B cell (primary cell): ENCODE measurements around the gene CLDN25. TPM values are rescaled to one million over a fixed set of nuclear protein-coding genes. Genes with fewer than 3 reads are reported as not detected.

Experiments used
- ATAC-seq: fragments of 200-7000 bp; cut with Tn5 transposase; one replicate; pipeline ENCODE4 v1.10.0; 2021; ENCODE audit warnings: low read depth, mild to moderate bottlenecking, moderate number of reproducible peaks, moderate library complexity
- CTCF ChIA-PET: fragments of 350-600 bp; sonication (Branson Sonifier 250); formaldehyde crosslinking; loops from one replicate; lab custom pipeline; 2021; ENCODE audit warnings: antibody characterized with exemption, inconsistent platforms; lab: Charles Lee
- POLR2A ChIA-PET: fragments of 350-600 bp; sonication (Branson Sonifier 250); formaldehyde crosslinking; loops from one replicate; lab custom pipeline; 2021; ENCODE audit warnings: antibody characterized with exemption; lab: Charles Lee
- DNase-seq: peaks from one replicate; pipeline ENCODE4 v3.0.0; 2013
- H2AFZ ChIP-seq: 2 replicates; pipeline ENCODE4 v1.6.1; 2012; ENCODE audit warnings: mild to moderate bottlenecking, low read depth, low read length; ENCODE audit not compliant: insufficient read depth, poor library complexity, severe bottlenecking
- H3K27ac ChIP-seq, 2 donors: 1 replicate in 1 of 2; 2 replicates in 1 of 2; pipeline ENCODE4 v1.5.1; 2012 to 2013; ENCODE audit warnings: low read length in 2 of 2, mild to moderate bottlenecking in 2 of 2, moderate library complexity in 1 of 2
- H3K27me3 ChIP-seq, 4 experiments: fragments of 200-600 bp in 1 of 4; sonication (generic) in 1 of 4; replicated peaks in 1 of 4; 1 replicate in 2 of 4; 2 replicates in 2 of 4; pipeline versions ENCODE4 v1.6.1 to v1.7.0; 2013 to 2016; ENCODE audit warnings: low read length in 3 of 4, mild to moderate bottlenecking in 2 of 4, mixed read lengths in 1 of 4, moderate library complexity in 1 of 4; ENCODE audit not compliant: insufficient read depth in 4 of 4, control insufficient read depth in 3 of 4; ENCODE audit errors: control extremely low read depth in 1 of 4
- H3K36me3 ChIP-seq, 2 experiments: replicated peaks in 1 of 2; 1 replicate in 1 of 2; 2 replicates in 1 of 2; pipeline versions ENCODE4 v1.6.1 to v1.7.1; 2013; ENCODE audit warnings: low read length in 1 of 2; ENCODE audit not compliant: insufficient read depth in 2 of 2, control insufficient read depth in 1 of 2; ENCODE audit errors: control extremely low read depth in 1 of 2, extremely low read depth in 1 of 2
- H3K4me1 ChIP-seq, 2 donors: fragments of 200-600 bp in 1 of 2; sonication (generic) in 1 of 2; 1 replicate in 1 of 2; 2 replicates in 1 of 2; pipeline versions ENCODE4 v1.5.1 to v1.6.1; 2013 to 2017; ENCODE audit warnings: low read length in 2 of 2; ENCODE audit not compliant: control insufficient read depth in 2 of 2, insufficient read depth in 2 of 2
- H3K4me2 ChIP-seq: replicated peaks from 2 replicates; pipeline ENCODE3; 2012; ENCODE audit warnings: mild to moderate bottlenecking, low read depth, low read length; ENCODE audit not compliant: poor library complexity, severe bottlenecking
- H3K4me3 ChIP-seq, 5 experiments: fragments of 200-600 bp in 1 of 5; sonication (generic) in 1 of 5; 1 replicate in 3 of 5; 2 replicates in 2 of 5; pipeline versions ENCODE4 v1.5.1 to v1.7.0; 2011 to 2016; ENCODE audit warnings: low read length in 4 of 5, mild to moderate bottlenecking in 4 of 5, low read depth in 2 of 5, control low read depth in 1 of 5, moderate library complexity in 1 of 5; ENCODE audit not compliant: insufficient read depth in 1 of 5; ENCODE audit errors: control extremely low read depth in 1 of 5, extremely low read depth in 1 of 5
- H3K79me2 ChIP-seq: fragments of 200-600 bp; sonication (generic); one replicate; pipeline ENCODE4 v1.6.0; 2016; ENCODE audit warnings: low read length; ENCODE audit not compliant: control insufficient read depth, insufficient read depth
- H3K9ac ChIP-seq: fragments of 200-600 bp; sonication (generic); 2 replicates; pipeline ENCODE4 v1.6.1; 2017; ENCODE audit warnings: mild to moderate bottlenecking, low read length, moderate library complexity
- H3K9me3 ChIP-seq, 3 donors: one replicate each; pipeline versions ENCODE4 v1.6.1 to v1.7.1; 2013; ENCODE audit warnings: low read length in 2 of 3; ENCODE audit not compliant: control insufficient read depth in 2 of 3, insufficient read depth in 1 of 3; ENCODE audit errors: control extremely low read depth in 1 of 3
- H4K20me1 ChIP-seq: 2 replicates; pipeline ENCODE4 v1.6.0; 2012; ENCODE audit warnings: mild to moderate bottlenecking, low read length; ENCODE audit not compliant: insufficient read depth, control insufficient read depth, poor library complexity, severe bottlenecking
- H3K27ac Mint-ChIP-seq: one replicate; pipeline ENCODE4 v1.8.0; 2021; ENCODE audit warnings: mixed read lengths
- H3K27me3 Mint-ChIP-seq: one replicate; pipeline ENCODE4 v1.8.0; 2021; ENCODE audit warnings: mixed read lengths
- H3K4me1 Mint-ChIP-seq: one replicate; pipeline ENCODE4 v1.8.0; 2021; ENCODE audit warnings: mixed read lengths
- H3K4me3 Mint-ChIP-seq: one replicate; pipeline ENCODE4 v1.8.0; 2021; ENCODE audit warnings: mixed read lengths
- H3K9me3 Mint-ChIP-seq: one replicate; pipeline ENCODE4 v1.8.0; 2022; ENCODE audit warnings: mixed read lengths; ENCODE audit not compliant: insufficient read depth
- CTCF ChIP-seq: fragments of 200-600 bp; IDR thresholded peaks from one replicate; pipeline ENCODE4 v1.8.0; 2022; ENCODE audit warnings: antibody characterized with exemption, mild to moderate bottlenecking
- EZH2 ChIP-seq: IDR thresholded peaks from 2 replicates; pipeline ENCODE4 v1.6.1; 2012; ENCODE audit warnings: borderline replicate concordance, low read depth, mild to moderate bottlenecking, moderate library complexity, low read length; ENCODE audit not compliant: insufficient read depth, poor library complexity, severe bottlenecking
- WGBS: methylation state at CpG from one replicate; pipeline ENCODE4 v1.1.5; 2013; ENCODE audit warnings: missing lambda C conversion rate; ENCODE audit not compliant: insufficient coverage; 5-methylcytosine and 5-hydroxymethylcytosine counted together
- intact Hi-C: fragments of 100-400 bp; cut with micrococcal nuclease; formaldehyde crosslinking; loops from one replicate; pipeline ENCODE4 v1.10.0; 2022
- polyA plus RNA-seq: library from polyadenylated mRNA; depleted of rRNA; stranded (reverse); fragments of >200 nt; gene quantifications from 2 replicates; pipeline ENCODE4 v1.2.3, GENCODE V29; 2012
- total RNA-seq, 2 donors: library from RNA; stranded (reverse); fragments of 120-200 nt in 1 of 2; gene quantifications; 1 replicate in 1 of 2; 2 replicates in 1 of 2; pipeline versions ENCODE4 v1.2.3 to v1.2.4, GENCODE V29; 2013 to 2022

Gene CLDN25
- total and polyA plus RNA-seq, 2 donors (not counting 1 experiment from before 2014, with no cell fraction given): not detected

- peaks cover 2 to 12% of the 10 kb centered on the region in 2 experiments for H3K36me3 ChIP-seq
- ChIA-PET POLR2A (no interaction called here), CTCF (interaction anchor here (0.6 to 1.7 kb wide), 6 partner anchors 9 to 204 kb away, joined by 3 to 8 read pairs (median 4); no protein-coding TSS in a partner anchor)
- peak overlapping the region; percentile 85 for H3K9ac ChIP-seq
- no peak for DNase-seq
- Mint-ChIP-seq H3K27ac (peak overlapping the region; percentile 94), H3K9me3 (no peaks in the 10 kb centered on the region), H3K27me3 (peaks cover 8% of the 10 kb centered on the region), H3K4me1 (peaks cover 24% of the 10 kb centered on the region), H3K4me3 (peak overlapping the region; percentile 97)
- H3K27me3 ChIP-seq: peaks cover 0 to 2% (median 0%) of the 10 kb centered on the region in 4 experiments
- no peaks in the 10 kb centered on the region for H3K9me3 ChIP-seq
- H3K4me2 ChIP-seq: peak overlapping the region; percentile 80
- H4K20me1 ChIP-seq: no peaks in the 10 kb centered on the region
- H3K4me3 ChIP-seq: peak overlapping the region; percentile 78 to 99 (median 88)
- TF ChIP-seq CTCF (no peak), EZH2 (no peak)
- H2AFZ ChIP-seq: peak overlapping the region; percentile 93
- peak overlapping the region; percentile 55 to 79 for H3K27ac ChIP-seq
- 2% methylated on average over 9 of the region's 10 CpGs for WGBS
- intact Hi-C loops: loop anchor here (1.0 to 2.0 kb wide), 5 partner anchors 67 to 1686 kb away; partner anchors contain the start of genes C11orf71, RBM7, REXO2 and SDHD
- ATAC-seq: no peak
- H3K4me1 ChIP-seq: peaks cover 0 to 12% of the 10 kb centered on the region in 2 donors
- H3K79me2 ChIP-seq: peaks cover 40% of the 10 kb centered on the region
These were observed 6.5 kb upstream of the CLDN25 start for GRCh38 chr11:113773092-113773415.

DNA sequence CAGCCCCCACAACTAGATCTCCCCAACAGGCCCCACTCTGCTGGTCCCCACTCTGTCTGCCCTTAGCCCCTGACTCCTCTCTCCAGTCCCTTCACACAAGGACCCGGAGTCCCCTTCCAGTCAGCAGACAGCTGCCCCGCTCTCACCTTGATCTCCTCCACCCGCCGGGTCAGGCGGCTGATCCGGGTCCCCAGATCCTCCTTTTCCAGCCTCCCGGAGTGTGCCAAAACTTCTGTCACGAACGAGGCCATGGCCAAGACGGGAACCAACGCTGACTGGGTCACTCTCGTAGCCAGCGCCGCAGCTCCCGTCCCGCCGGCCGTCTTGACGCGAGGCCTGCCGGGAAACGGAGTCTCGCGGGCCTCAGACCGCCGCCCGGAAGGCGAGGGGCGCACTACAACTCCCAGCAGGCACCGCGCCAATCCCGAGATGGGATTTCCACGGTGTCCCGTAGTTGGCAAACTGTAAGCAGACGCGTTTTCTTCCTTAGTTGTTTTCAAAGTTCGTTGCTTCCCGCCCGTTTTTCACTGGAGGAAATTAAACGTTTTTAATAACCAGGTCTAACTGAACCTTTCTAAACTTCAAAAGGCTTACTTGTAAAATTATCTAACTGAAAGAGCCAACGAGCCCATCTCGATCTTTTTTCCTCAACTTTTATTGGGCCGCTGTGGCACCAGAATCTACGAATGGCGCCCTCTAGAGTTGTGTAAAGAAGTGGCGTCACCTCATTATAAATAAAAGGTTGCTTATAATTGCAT, 6.0 kb upstream of the CLDN25 start, which contains the start of gene ZW10:
Gene ZW10, minus strand, starts transcription at position 277 of the 758 bp plus-strand sequence. Its CDS starts 26 bp downstream, at position 251.
- Histone ChIP-seq H3K79me2 (peaks cover 40% of the 10 kb centered on the region), H3K4me2 (peak within 1 kb of the TSS; percentile 80), H3K4me1 (peaks cover 0 to 12% of the 10 kb centered on the region in 2 donors), H2AFZ (peak within 1 kb of the TSS; percentile 93), H3K27ac (peak within 1 kb of the TSS; percentile 55 to 79), H3K36me3 (peaks cover 2 to 7% of the 10 kb centered on the region in 2 experiments), H3K27me3 (peaks cover 0 to 2% (median 0%) of the 10 kb centered on the region in 4 experiments), H4K20me1 (no peaks in the 10 kb centered on the region), H3K4me3 (peak within 1 kb of the TSS; percentile 78 to 99 (median 88)), H3K9ac (peak within 1 kb of the TSS; percentile 85), H3K9me3 (no peaks in the 10 kb centered on the region)
- Mint-ChIP-seq H3K4me3 (peak within 1 kb of the TSS; percentile 97), H3K27me3 (peaks cover 9% of the 10 kb centered on the region), H3K9me3 (no peaks in the 10 kb centered on the region), H3K4me1 (peaks cover 24% of the 10 kb centered on the region), H3K27ac (peak within 1 kb of the TSS; percentile 94)
- intact Hi-C loops: loop anchor here (1.0 to 2.0 kb wide), 7 partner anchors 67 to 1687 kb away; partner anchors contain the start of genes C11orf71, PTS, RBM7 and REXO2
- ATAC-seq (peak; percentile 96), DNase-seq (peak; percentile 94)
- POLR2A ChIA-PET: no interaction called here
- under 1% methylated on average over 40 of the region's 46 CpGs for WGBS
- CTCF ChIA-PET: interaction anchor here (0.6 to 1.7 kb wide), 6 partner anchors 8 to 203 kb away, joined by 3 to 8 read pairs (median 4); no protein-coding TSS in a partner anchor
- peak; percentile 94 for TF ChIP-seq CTCF
- no peak for TF ChIP-seq EZH2
